ENCODE measurements around the gene TEAD1.

DNA sequence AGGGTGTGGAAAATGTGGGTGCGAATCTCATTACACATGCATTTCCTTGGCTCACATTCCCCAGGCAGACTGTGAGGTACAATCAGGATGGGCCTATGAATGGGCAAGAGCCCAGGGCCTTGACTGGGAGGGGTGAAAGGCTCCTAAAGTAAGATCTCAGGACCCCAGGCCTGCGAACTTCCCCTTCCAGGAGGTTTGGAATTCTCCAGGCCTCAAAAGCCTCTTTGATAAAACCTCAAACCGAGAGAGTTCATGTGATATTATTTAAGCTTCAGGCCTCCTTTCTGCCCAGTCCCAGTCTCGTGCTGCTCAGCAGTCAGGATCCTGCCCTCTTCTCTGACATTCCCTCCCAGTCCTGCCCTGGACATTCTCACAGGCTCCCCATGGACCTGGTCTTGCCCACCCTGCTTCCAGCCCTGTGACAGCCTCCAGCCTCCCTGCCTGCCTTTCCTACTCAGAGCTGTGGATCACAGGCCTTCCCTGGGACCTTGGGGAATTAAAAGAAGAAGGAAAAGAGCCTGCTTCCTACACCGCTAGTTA lies 37.3 kb upstream of the TEAD1 start:
- TF ChIP-seq, protein P1, sequence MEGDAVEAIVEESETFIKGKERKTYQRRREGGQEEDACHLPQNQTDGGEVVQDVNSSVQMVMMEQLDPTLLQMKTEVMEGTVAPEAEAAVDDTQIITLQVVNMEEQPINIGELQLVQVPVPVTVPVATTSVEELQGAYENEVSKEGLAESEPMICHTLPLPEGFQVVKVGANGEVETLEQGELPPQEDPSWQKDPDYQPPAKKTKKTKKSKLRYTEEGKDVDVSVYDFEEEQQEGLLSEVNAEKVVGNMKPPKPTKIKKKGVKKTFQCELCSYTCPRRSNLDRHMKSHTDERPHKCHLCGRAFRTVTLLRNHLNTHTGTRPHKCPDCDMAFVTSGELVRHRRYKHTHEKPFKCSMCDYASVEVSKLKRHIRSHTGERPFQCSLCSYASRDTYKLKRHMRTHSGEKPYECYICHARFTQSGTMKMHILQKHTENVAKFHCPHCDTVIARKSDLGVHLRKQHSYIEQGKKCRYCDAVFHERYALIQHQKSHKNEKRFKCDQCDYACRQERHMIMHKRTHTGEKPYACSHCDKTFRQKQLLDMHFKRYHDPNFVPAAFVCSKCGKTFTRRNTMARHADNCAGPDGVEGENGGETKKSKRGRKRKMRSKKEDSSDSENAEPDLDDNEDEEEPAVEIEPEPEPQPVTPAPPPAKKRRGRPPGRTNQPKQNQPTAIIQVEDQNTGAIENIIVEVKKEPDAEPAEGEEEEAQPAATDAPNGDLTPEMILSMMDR (IDR thresholded peaks at IDR 0.05): no peak
- TF ChIP-seq POLR2A (IDR thresholded peaks at IDR 0.05): no peak
